NCI-H128 (cell line): ENCODE data around the gene TAB2.
"Not testable (repeated sequence)": the region's sequence is repeated elsewhere in the genome, so short reads cannot be mapped to it uniquely, and the experiment has no call there.

Source experiments
- DNase-seq: peaks from one replicate; lab custom pipeline; 2025; ENCODE audit not compliant: unreplicated experiment; lab: John Stamatoyannopoulos, UW

TAB2 gene

GRCh38 chr6:149311766-149312165, 5.7 kb upstream of the TAB2 start:
- DNase-seq, result no peak

- DNase-seq, result no peak
Measured at GRCh38 chr6:149313070-149313469, 4.4 kb upstream of the TAB2 start.

GRCh38 chr6:149313861-149314260, 3.7 kb upstream of the TAB2 start:
- DNase-seq, result no peak

- DNase-seq, result no peak
Measured at GRCh38 chr6:149314325-149314905, 3.1 kb upstream of the TAB2 start.

GRCh38 chr6:149316108-149316727, 1.3 kb upstream of the TAB2 start:
- no peak for DNase-seq

GRCh38 chr6:149316740-149317643, 520 bp upstream of the TAB2 start:
- DNase-seq, result peak; percentile 78

- DNase-seq, result no peak
Measured at GRCh38 chr6:149318581-149319286, 1.2 kb downstream of the TAB2 start.

GRCh38 chr6:149319422-149319821, 1.9 kb downstream of the TAB2 start:
- no peak for DNase-seq

GRCh38 chr6:149320016-149320415, 2.5 kb downstream of the TAB2 start:
- DNase-seq, result not testable (repeated sequence)

GRCh38 chr6:149320796-149321195, 3.3 kb downstream of the TAB2 start:
- no peak for DNase-seq

- no peak for DNase-seq
Measured at GRCh38 chr6:149323353-149323752, 5.8 kb downstream of the TAB2 start.

GRCh38 chr6:149323925-149324324, 6.4 kb downstream of the TAB2 start:
- DNase-seq, result no peak

- no peak for DNase-seq
Measured at GRCh38 chr6:149324428-149324827, 6.9 kb downstream of the TAB2 start.

- DNase-seq, result no peak
Measured at GRCh38 chr6:149325648-149326236, 8.2 kb downstream of the TAB2 start.

- DNase-seq, result no peak
Measured at GRCh38 chr6:149327638-149328037, 10.1 kb downstream of the TAB2 start.

GRCh38 chr6:149328083-149328482, 10.6 kb downstream of the TAB2 start:
- DNase-seq, result no peak

GRCh38 chr6:149329529-149329928, 12.0 kb downstream of the TAB2 start:
- no peak for DNase-seq

GRCh38 chr6:149330133-149330532, 12.6 kb downstream of the TAB2 start:
- DNase-seq, result no peak

GRCh38 chr6:149331043-149331807, 13.7 kb downstream of the TAB2 start:
- no peak for DNase-seq

- DNase-seq, result no peak
Measured at GRCh38 chr6:149331871-149332270, 14.4 kb downstream of the TAB2 start.
